A549 (cell line): ENCODE results near the gene CLRN1.

Source experiments
- CHD2 ChIP-seq: fragments of 150-350 bp; IDR thresholded peaks from 2 replicates; pipeline ENCODE4 v1.6.1; 2014; ENCODE audit warnings: low read length; ENCODE audit not compliant: partially characterized antibody
- CTCF ChIP-seq: fragments of >200 bp; sonication (Bioruptor Twin); formaldehyde crosslinking; IDR thresholded peaks from 3 replicates; pipeline ENCODE4 v1.5.1; 2016

- no peak for TF ChIP-seq CHD2
- TF ChIP-seq CTCF: no peak
Observed at GRCh38 chr3:151003768-151004134, 31.2 kb upstream of the CLRN1 start.
